H1 (cell line): Measurements from ENCODE around the gene SEMA3F. TPM values are rescaled to one million over a fixed set of nuclear protein-coding genes. Genes with fewer than 3 reads are reported as not detected.

Experiments
- CHD2 ChIP-seq: IDR thresholded peaks from 2 replicates; pipeline ENCODE4 v1.6.1; 2012; ENCODE audit warnings: low read length, improper control_type of control experiment
- CHD7 ChIP-seq: fragments of 300-600 bp; sonication (generic); IDR thresholded peaks from 2 replicates; pipeline ENCODE4 v1.7.1; 2012; ENCODE audit warnings: low read length, moderate library complexity, mild to moderate bottlenecking, inconsistent platforms; ENCODE audit not compliant: insufficient replicate concordance
- polyA plus RNA-seq, 7 experiments: library from polyadenylated mRNA; depleted of rRNA in 3 of 7; stranded (reverse) in 5 of 7; unstranded in 2 of 7; fragments of >200 nt in 5 of 7; fragments of 200-250 nt in 2 of 7; gene quantifications; 1 replicate in 5 of 7; 2 replicates in 1 of 7; 4 replicates in 1 of 7; pipeline versions ENCODE4 v1.2.1 to v1.2.3, GENCODE V29; 2011 to 2013; ENCODE audit warnings: missing spikeins in 2 of 7, mixed read lengths in 2 of 7
- total RNA-seq: library from RNA; stranded (reverse); fragmentation: NEBNext Ultra II Directional; extraction: Animal tissue kit (Norgen Biotek cat#: 25700); gene quantifications from 2 replicates; pipeline ENCODE4 v1.2.1, GENCODE V29; 2021

SEMA3F gene
- total and polyA plus RNA-seq, 2 of the 8 experiments (the other 6 are each of a cell fraction or from before 2014, with no cell fraction given) = 20.3 to 37.0 TPM

GRCh38 chr3:50214824-50215223 is 59.7 kb downstream of the SEMA3F start (continued):
- TF ChIP-seq CHD7 (no peak), CHD2 (no peak)
